ENCODE data around the gene TGFB2.

GRCh38 chr1:218392780-218393179 lies 47.6 kb downstream of the TGFB2 start:
- TF ChIP-seq CTCF (IDR thresholded peaks at IDR 0.05), result no peak
- TF ChIP-seq POLR2A (IDR thresholded peaks at IDR 0.05), result no peak

All from uterus (tissue), 2 donors.